Ascending aorta (tissue), 2 donors: Measurements from ENCODE around the gene CAMK2G. TPM values are rescaled to one million over a fixed set of nuclear protein-coding genes. Genes with fewer than 3 reads are reported as not detected.
A peak's percentile ranks its signal among the peaks of the same experiment; 100 is the strongest.

Experiments
- DNase-seq, 2 donors: peaks; one replicate each; pipeline ENCODE4 v3.0.0-alpha.2; 2019; ENCODE audit warnings: low spot score in 2 of 2
- H3K27ac ChIP-seq, 2 donors: fragments of 200-600 bp; sonication (generic); one replicate each; pipeline ENCODE4 v1.5.1; 2016 to 2017; ENCODE audit warnings: mild to moderate bottlenecking in 1 of 2
- H3K27me3 ChIP-seq: fragments of 200-600 bp; sonication (generic); one replicate; pipeline ENCODE4 v1.5.1; 2017
- H3K36me3 ChIP-seq, 2 donors: fragments of 200-600 bp; sonication (generic); one replicate each; pipeline ENCODE4 v1.5.1; 2016
- H3K4me1 ChIP-seq, 2 donors: fragments of 200-600 bp; sonication (generic); one replicate each; pipeline ENCODE4 v1.5.1; 2016 to 2017; ENCODE audit warnings: mild to moderate bottlenecking in 1 of 2
- H3K4me3 ChIP-seq, 2 donors: fragments of 200-600 bp; sonication (generic); one replicate each; pipeline ENCODE4 v1.5.1; 2016 to 2017; ENCODE audit warnings: mild to moderate bottlenecking in 1 of 2
- H3K9me3 ChIP-seq, 2 donors: fragments of 200-600 bp; sonication (generic); one replicate each; pipeline ENCODE4 v1.5.1; 2016
- CTCF ChIP-seq, 3 experiments: fragments of 200-600 bp in 2 of 3; fragments of 450-650 bp in 1 of 3; sonication (generic) in 2 of 3; IDR thresholded peaks; one replicate each; pipeline ENCODE4 v1.5.1; 2016 to 2019; ENCODE audit warnings: antibody characterized with exemption in 3 of 3, mild to moderate bottlenecking in 1 of 3, moderate library complexity in 1 of 3
- intact Hi-C: fragments of 100-400 bp; cut with DNase I; formaldehyde crosslinking; loops from one replicate; pipeline ENCODE4 v1.15.1; 2023
- total RNA-seq: library from RNA; depleted of rRNA; stranded (reverse); fragments of >200 nt; gene quantifications from one replicate; pipeline ENCODE4 v1.1.0, GENCODE V29; 2016

CAMK2G gene
- total RNA-seq, 1 donor from 2014 or later: 60.3 TPM

GRCh38 chr10:73810358-73810734 is 64.0 kb downstream of the CAMK2G start:
- DNase-seq: no peak
- Histone ChIP-seq H3K36me3 (peaks cover 55 to 57% of the 10 kb centered on the region in 2 donors), H3K27me3 (no peaks in the 10 kb centered on the region), H3K9me3 (no peaks in the 10 kb centered on the region), H3K4me3 (peak overlapping the region; percentile 85 to 97), H3K27ac (peak overlapping the region; percentile 94 to 97), H3K4me1 (peaks cover 8 to 20% of the 10 kb centered on the region in 2 donors)
- TF ChIP-seq CTCF (IDR thresholded peaks at IDR 0.05): no peak
- intact Hi-C loops: loop anchor here (2.0 to 5.0 kb wide), 2 partner anchors 38 to 68 kb away; a partner anchor contains a TSS

GRCh38 chr10:73809061-73809818 is 65.1 kb downstream of the CAMK2G start:
- DNase-seq: no peak
- TF ChIP-seq CTCF (IDR thresholded peaks at IDR 0.05): no peak
- Histone ChIP-seq H3K4me3 (no peak overlapping the region), H3K27ac (no peak overlapping the region), H3K36me3 (peaks cover 55 to 57% of the 10 kb centered on the region in 2 donors), H3K4me1 (peaks cover 8 to 19% of the 10 kb centered on the region in 2 donors), H3K9me3 (no peaks in the 10 kb centered on the region), H3K27me3 (no peaks in the 10 kb centered on the region)
- intact Hi-C loops: no loop called here

GRCh38 chr10:73808021-73808815 is 66.1 kb downstream of the CAMK2G start:
- Histone ChIP-seq H3K4me1 (peaks cover 8 to 19% of the 10 kb centered on the region in 2 donors), H3K27ac (no peak overlapping the region), H3K4me3 (no peak overlapping the region), H3K36me3 (peaks cover 54 to 61% of the 10 kb centered on the region in 2 donors), H3K27me3 (no peaks in the 10 kb centered on the region), H3K9me3 (no peaks in the 10 kb centered on the region)
- intact Hi-C loops: no loop called here
- TF ChIP-seq CTCF (IDR thresholded peaks at IDR 0.05): no peak
- no peak for DNase-seq

- intact Hi-C loops: no loop called here
- Histone ChIP-seq H3K4me3 (no peak overlapping the region), H3K4me1 (peaks cover 8 to 19% of the 10 kb centered on the region in 2 donors), H3K27me3 (no peaks in the 10 kb centered on the region), H3K9me3 (no peaks in the 10 kb centered on the region), H3K27ac (no peak overlapping the region), H3K36me3 (peaks cover 54 to 61% of the 10 kb centered on the region in 2 donors)
- no peak for TF ChIP-seq CTCF (IDR thresholded peaks at IDR 0.05)
- no peak for DNase-seq
Observed at GRCh38 chr10:73807471-73807870, 66.9 kb downstream of the CAMK2G start.

GRCh38 chr10:73806176-73806950 is 68.0 kb downstream of the CAMK2G start:
- H3K4me1 ChIP-seq: peaks cover 8 to 19% of the 10 kb centered on the region in 2 donors

More at GRCh38 chr10:73806176-73806950, 68.0 kb downstream of the CAMK2G start:
- no peak for TF ChIP-seq CTCF (IDR thresholded peaks at IDR 0.05)
- no peak overlapping the region for H3K27ac ChIP-seq
- H3K27me3 ChIP-seq: no peaks in the 10 kb centered on the region
- intact Hi-C loops: no loop called here
- H3K4me3 ChIP-seq: no peak overlapping the region
- DNase-seq: no peak
- H3K9me3 ChIP-seq: no peaks in the 10 kb centered on the region
- H3K36me3 ChIP-seq: peaks cover 65 to 73% of the 10 kb centered on the region in 2 donors
